Right renal pelvis (tissue), 4 donors: ENCODE results near the gene AMIGO2. TPM values are rescaled to one million over a fixed set of nuclear protein-coding genes. Genes with fewer than 3 reads are reported as not detected.

Source experiments
- DNase-seq, 4 donors: peaks; one replicate each; pipeline ENCODE4 v3.0.0-alpha.2; 2013; ENCODE audit warnings: low read depth in 4 of 4, low spot score in 3 of 4, missing footprints in 1 of 4
- polyA plus RNA-seq, 4 donors: library from polyadenylated mRNA; unstranded; fragments of 120-200 nt; gene quantifications; one replicate each; pipeline ENCODE4 v1.2.1, GENCODE V29; 2013; ENCODE audit not compliant: insufficient read length in 4 of 4

AMIGO2 gene
- polyA plus RNA-seq, 4 donors = 44.4 to 61.8 (median 51.9) TPM

GRCh38 chr12:47098099-47098498 is 18.3 kb upstream of the AMIGO2 start:
- DNase-seq = no peak

GRCh38 chr12:47097276-47097896 is 17.6 kb upstream of the AMIGO2 start:
- no peak for DNase-seq

- DNase-seq = no peak
Measured at GRCh38 chr12:47095446-47096236, 15.9 kb upstream of the AMIGO2 start.

- DNase-seq = no peak
Measured at GRCh38 chr12:47094804-47095203, 15.0 kb upstream of the AMIGO2 start.

GRCh38 chr12:47091009-47091408 is 11.2 kb upstream of the AMIGO2 start:
- no peak for DNase-seq

GRCh38 chr12:47088021-47088944 is 8.5 kb upstream of the AMIGO2 start:
- DNase-seq = no peak

- no peak for DNase-seq
Measured at GRCh38 chr12:47087088-47087688, 7.4 kb upstream of the AMIGO2 start.

GRCh38 chr12:47085815-47086252 is 6.1 kb upstream of the AMIGO2 start:
- DNase-seq = no peak

- DNase-seq = no peak
Measured at GRCh38 chr12:47084172-47084571, 4.4 kb upstream of the AMIGO2 start.

- no peak for DNase-seq
Measured at GRCh38 chr12:47082796-47083621, 3.2 kb upstream of the AMIGO2 start.

- no peak for DNase-seq
Measured at GRCh38 chr12:47082283-47082682, 2.5 kb upstream of the AMIGO2 start.

- DNase-seq = no peak
Measured at GRCh38 chr12:47080725-47081502, 1.2 kb upstream of the AMIGO2 start.

GRCh38 chr12:47079981-47080724 is 394 bp upstream of the AMIGO2 start:
- peak in 1 of 4 donors; percentile 45 for DNase-seq

- DNase-seq = no peak
Measured at GRCh38 chr12:47078733-47079467, 859 bp downstream of the AMIGO2 start.

GRCh38 chr12:47078086-47078395 is 1.7 kb downstream of the AMIGO2 start:
- DNase-seq = no peak

GRCh38 chr12:47077206-47078085 is 2.3 kb downstream of the AMIGO2 start:
- DNase-seq = no peak
